HG02642 (cell line): ENCODE measurements around the gene FLOT1.
A peak's percentile ranks its signal among the peaks of the same experiment; 100 is the strongest.
"Not testable (repeated sequence)": the region's sequence is repeated elsewhere in the genome, so short reads cannot be mapped to it uniquely, and the experiment has no call there.

Source experiments
- ATAC-seq: cut with Tn5 transposase; IDR thresholded peaks from one replicate; pipeline ENCODE4 v1.9.1; 2021; ENCODE audit warnings: mild to moderate bottlenecking; ENCODE audit not compliant: unreplicated experiment, poor library complexity

The FLOT1 gene

DNA sequence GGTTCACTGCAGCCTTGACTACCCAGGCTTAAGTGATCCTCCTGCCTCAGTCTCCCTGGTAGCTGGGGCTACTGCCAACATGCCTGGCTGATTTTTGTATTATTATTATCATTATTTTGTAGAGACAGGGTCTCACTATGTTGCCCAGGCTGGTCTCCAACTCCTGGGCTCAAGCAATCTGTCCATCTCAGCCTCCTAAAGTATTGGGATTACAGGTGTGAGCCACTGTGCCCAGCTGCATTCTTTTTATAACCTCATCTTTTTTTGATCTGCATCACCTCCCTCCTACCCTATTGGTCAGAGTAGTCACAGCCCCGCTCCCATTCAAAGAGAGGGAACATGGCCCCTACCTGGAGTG, 25.4 kb upstream of the FLOT1 start:
- ATAC-seq = no peak

DNA sequence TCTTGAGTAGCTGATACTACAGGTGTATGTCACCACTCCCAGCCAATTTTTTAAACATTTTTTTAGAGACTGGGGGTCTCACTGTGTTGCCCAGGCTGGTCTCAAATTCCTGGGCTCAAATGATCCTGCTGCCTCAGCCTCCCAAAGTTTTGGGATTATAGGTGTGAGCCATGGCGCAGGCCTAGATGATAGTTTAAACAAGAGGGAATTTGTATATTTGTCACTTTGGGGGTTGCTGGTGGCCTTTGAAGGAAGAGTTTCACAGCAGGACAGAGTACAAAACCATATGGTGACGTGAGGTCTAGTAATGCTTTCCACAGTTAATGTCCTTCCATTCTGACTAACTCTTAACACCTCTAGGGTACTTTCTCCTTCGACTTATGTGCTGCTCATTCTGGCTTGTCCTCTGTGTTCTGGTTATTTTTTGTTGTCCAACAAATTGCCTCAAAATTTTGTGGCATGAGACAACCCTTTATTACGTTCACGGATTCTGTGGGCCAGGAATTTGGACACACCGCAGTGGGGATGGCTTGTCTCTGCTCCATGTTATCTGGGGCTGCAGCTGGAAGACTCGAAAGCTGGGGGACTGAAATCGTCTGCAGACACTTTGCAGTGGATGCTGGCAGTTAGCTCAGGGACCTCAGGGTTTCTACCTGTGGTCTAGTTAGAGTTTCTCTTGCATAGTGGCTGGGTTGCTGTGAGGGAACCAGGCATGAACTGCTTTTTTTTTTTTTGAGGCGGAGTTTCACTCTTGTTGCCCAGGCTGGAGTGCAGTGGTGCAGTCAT, 24.9 kb upstream of the FLOT1 start:
- peak; percentile 62 for ATAC-seq

DNA sequence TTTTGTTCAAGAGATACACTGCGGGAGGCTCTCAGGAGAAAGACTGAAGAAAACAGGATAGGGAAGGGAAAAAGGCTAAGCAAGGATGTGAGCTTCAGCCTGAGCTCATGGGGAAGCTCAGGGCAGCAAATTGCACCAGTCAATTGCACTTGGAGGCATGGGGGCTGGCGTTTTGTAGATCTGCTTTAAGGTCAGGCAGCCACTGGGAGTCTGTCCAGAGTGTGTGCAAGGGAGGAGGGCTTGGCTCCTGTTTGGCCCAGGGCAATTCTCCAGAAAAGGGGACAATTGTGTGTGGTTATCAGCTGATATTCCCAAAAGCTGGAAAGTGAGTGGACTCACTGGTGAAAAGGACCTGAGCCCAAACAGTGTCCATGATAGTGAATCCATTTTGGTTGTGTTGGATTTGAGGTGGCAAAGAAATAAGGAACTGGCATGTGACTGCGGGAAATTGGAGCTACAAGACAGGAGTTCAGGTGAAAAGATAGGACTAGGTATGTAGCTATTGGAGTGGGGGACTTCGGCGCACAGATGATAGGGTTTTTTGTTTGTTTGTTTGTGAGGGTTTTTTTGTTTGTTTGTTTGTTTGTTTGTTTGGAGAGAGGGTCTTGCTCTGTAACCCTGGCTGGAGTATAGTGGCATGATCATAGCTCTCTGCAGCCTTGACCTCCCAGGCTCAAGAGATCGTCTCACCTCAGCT, 24.1 kb upstream of the FLOT1 start:
- no peak for ATAC-seq

DNA sequence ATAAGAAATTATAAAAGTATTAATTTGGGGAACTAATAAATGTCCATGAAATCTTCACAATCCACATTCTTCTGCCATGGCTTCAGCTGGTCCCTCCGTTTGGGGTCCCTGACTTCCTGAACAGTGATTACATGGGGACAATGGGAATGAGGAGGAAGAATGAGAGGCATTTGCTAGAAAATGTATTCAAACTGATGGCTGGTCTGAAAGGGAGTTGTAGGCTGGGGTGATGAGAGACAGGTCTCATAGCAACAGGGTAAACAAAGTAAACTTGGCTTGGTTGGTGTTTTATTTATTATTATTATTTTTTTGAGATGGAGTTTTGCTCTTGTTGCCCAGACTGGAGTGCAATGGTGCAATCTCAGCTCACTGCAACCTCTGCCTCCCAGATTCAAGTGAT, 23.0 kb upstream of the FLOT1 start:
- ATAC-seq = not testable (repeated sequence)

DNA sequence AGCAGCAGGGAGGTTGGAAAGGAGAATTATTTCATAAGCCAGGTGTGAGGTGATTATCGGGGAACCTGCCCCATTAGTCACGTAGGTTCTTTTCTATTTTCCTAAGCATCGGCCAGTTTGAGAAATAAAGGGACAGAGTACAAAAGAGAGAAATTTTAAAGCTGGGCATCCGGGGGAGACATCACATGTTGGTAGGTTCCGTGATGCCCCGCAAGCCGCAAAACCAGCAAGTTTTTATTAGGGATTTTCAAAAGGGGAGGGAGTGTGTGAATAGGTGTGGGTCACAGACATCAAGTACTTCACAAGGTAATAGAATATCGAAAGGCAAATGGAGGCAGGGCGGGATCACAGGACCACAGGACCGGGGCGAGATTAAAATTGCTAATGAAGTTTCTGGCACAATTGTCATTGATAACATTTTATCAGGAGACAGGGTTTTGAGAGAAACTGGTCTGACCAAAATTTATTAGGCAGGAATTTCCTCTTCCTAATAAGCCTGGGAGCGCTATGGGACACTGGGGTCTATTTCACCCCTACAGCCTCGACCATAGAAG, 22.1 kb upstream of the FLOT1 start:
- not testable (repeated sequence) for ATAC-seq

DNA sequence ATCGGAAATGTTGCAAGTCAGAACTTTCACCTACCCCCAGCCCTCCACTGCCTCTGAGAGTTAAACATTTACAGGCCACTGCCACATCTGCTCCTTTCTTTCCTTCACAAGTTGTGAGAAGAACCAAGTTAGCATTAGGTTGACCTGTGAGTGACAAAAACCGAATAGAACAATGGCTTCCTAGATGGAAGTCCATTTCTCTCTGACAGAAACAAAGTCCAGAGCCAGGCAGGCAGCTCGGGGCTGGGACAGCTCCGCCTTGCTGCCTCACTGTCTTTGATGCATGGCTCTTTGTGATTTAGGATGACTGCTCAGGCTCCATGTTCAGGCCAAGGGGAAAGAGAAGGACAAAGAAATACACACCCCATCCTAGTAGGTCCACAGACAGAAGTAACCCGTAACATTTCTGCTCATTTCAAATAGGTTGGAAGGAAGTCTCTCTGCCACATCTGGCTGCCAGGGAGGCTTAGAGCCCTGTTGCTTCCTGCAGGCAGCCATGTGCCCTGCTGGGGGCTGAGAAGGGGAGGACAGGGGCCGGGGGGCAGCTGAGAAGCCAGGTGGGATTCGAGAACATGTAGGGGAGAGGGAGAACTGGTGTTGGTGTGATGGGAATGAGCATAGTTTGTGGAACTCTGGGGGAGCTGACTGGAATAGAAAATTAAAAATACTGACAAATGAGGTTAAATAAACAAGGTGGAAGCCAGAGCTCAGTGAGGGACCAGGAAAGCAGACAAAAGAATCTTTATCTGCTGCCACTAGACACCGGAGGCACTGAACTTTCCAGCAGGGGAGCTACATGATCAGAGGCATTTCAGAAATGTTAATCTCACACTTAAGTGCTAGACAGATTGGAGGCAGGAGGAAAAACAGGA, 21.4 kb upstream of the FLOT1 start:
- ATAC-seq = peak; percentile 35

DNA sequence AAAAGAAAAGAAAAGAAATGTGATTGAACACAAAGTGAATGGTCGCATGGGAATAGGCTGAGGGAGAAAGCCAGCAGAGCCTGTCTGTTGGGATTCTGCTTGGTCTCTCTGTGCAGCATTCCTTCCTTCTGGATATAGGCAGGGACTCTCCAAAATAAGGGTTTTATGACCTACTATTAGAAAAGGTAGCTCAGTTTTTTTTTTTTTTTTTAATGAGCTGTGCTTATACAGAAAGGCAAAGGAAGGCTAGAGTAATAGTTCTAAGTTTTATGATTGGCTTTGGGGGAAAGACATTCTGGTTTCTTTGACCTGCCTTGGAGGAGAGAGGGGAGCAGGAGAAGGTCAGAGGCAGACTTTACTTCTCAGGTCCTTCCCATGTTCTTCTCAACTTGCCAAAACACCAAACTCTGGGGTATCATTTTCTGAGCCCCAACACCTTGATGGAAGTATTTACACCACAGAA, 20.7 kb upstream of the FLOT1 start:
- no peak for ATAC-seq

DNA sequence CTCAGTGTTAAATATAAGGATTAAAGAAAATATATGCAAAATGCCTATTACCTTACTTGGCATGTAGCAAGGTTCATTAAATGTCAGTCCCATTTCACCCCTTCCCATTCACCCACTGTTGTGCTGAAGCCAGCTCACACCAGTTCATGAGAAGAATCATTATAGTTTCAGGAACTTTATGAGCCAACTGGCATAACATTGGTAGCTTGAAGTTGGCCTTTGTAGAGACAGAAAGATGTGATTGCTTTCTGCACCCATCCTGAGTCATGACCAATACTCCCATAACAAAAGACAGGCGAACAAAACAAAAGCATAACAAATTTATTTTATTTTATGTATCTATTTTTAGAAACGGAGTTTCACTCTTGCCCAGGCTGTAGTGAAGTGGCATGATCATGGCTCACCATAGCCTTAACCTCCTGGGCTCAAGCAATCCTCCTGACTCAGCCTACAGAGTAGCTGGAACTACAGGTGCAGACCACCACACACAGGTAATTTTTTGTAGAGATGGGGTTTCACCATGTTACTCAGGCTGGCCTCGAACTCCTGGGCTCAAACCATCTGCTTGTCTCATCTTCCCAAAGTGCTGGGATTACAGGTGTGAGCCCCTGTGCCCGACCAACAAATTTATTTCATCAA, 19.4 kb upstream of the FLOT1 start:
- no peak for ATAC-seq

DNA sequence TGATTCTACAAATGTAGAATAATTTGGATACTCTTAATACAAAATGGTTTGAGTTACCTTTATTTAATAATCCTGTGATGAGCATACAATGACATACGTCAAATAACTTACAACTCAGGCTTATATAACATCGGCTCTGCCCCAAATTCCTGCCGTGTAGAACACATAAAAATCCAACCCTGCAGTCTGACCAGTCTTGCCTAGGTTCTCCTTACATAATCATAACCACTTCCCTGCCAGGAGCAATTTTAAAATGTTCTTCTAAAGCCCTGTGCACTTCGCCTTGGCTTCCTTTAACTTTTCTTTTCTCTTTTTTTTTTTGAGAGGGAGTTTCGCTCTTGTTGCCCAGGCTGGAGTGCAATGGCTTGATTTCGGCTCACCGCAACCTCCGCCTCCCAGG, 18.1 kb upstream of the FLOT1 start:
- ATAC-seq = no peak

DNA sequence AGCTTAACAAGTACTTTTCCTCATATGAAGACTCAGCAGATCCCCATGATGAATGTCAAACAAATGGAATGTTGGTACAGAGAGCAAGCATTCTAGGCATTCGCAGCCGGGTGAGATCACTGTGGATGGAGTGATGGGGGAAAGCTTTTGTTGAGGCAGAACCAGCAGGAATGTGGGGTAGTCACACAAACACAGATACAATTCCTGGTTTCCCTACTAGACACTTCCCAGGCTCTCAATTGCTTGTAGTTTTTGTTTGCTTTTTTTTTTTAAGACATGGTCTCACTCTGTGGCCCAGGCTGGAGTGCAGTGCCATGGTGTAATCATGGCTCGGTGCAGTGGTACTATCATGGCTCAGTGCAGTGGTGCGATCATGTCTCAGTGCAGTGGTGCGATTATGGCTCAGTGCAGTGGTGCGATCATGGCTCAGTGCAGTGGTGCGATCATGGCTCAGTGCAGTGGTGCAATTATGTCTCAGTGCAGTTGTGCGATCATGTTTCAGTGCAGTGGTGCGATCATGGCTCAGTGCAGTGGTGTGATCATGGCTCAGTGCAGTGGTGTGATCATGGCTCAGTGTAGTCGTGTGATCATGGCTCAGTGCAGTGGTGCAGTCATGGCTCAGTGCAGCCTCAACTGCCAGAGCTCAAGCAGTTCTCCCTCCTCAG, 17.2 kb upstream of the FLOT1 start:
- ATAC-seq = no peak

DNA sequence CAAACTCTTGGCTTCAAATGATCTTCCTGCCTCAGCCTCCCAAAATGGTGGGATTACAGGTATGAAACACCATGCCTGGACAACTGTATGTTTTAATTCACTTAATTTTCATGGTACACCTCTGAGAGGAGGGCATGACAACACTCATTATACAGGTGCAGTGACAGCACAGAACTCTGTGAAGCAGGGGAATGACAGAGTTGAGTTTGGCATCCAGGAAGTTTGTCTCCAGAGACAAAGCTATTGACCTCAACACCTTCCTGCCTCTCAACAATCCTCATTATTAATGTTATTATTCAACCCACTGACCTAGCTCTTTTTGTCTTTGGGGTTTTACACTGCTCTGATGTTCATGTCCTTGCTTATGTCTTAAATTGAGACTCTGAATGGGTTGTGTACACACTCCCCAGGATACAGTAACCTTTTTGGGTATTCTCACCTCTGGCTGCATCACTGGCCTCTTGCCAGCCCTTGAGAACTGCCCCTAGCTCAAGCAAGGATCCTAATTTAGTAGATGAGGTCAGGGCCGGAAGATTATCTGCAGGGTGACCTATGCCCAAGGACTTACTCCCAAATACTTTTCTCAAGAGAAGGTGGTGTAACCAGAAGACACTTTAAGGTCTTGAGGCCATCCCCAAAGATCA, 14.9 kb upstream of the FLOT1 start:
- no peak for ATAC-seq

DNA sequence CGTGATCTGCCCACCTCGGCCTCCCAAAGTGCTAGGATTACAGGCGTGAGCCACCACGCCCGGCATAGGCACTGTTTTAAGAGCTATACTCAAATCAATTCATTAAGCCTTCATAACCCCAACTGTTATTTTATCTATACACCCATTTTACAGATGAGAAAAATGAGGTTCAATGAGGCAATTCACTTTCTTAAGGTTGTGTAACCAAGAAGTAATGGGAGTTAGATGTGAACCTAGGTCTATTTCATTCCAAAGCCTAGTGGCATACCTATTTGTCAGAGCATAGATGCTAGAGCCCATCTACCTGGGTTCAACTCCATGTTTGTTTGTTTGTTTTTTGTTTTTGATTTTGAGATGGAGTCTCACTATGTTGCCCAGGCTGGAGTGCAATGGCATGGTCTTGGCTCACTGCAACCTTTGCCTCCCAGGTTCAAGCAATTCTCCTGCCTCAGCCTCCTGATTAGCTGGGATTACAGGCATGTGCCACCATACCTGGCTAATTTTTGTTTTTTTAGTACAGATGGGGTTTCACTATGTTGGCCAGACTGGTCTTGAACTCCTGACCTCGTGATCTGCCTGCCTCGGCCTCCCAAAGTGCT, 14.0 kb upstream of the FLOT1 start:
- not testable (repeated sequence) for ATAC-seq

DNA sequence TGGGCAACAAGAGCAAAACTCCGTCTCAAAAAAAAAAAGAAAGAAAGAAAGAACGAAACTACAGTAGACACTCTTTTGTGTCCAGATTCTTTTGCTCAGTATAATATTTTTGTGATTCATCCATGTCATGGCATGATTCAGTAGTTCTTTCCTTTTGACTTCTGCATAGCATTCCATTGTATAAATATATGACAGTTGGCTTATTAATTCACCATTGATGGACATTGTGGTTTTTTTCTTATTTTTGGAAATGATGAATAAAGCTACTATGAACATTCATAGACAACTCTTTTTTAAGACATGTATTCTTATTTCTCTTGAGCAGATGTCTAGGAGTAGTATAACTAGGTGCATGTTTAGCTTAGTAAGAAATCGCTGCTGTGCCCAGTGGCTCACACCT, 12.1 kb upstream of the FLOT1 start:
- ATAC-seq = no peak

DNA sequence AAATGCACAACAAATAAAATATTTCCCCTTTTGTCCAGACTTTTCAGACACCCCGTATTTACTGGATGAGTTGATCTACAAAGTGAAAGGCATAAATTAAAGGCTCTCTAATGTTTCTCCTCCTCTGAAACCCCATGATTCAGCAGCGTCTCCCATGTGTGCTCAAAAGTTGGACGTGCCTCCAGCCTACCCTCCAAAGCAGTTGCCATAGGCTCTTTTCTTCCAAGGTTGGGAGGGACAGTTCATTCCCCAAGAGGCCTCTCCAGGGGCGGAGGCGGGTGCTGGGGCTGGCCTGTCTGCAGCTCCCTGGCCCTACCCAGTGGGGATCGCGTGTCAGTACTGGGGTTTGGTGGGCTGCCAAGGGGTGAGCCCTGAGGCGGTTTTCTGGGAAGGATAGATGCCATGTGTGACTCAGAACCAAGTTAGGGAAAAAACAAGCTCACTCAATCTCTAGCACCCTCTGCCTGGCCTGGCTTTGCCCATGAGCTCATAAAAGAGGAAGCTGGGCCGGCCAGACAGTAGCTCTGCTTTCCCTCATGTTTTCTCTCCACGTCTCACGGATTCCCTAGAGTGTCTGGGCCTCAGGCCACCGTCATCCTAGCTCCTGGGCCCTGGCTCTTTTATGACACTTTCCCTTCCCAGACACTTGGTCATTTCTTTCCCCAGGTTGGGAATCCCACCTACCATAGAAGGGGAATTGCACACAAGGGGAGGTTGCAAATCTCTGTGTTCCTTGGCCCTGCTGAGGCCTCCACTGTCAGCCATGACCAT, 9.9 kb upstream of the FLOT1 start:
- no peak for ATAC-seq

DNA sequence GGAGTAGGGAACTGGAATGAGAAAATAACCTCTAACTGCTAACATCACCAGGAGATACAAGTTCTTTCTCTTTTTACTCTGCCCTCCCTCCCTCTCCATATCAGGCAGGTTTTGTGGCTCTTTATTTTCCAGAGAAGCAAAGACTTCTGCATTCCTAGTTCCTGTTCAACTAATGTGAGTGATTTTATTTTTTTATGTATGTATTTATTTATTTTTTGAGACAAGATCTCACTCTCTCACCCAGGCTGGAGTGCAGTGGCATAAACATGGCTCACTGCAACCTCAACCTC, 7.8 kb upstream of the FLOT1 start:
- ATAC-seq = no peak

DNA sequence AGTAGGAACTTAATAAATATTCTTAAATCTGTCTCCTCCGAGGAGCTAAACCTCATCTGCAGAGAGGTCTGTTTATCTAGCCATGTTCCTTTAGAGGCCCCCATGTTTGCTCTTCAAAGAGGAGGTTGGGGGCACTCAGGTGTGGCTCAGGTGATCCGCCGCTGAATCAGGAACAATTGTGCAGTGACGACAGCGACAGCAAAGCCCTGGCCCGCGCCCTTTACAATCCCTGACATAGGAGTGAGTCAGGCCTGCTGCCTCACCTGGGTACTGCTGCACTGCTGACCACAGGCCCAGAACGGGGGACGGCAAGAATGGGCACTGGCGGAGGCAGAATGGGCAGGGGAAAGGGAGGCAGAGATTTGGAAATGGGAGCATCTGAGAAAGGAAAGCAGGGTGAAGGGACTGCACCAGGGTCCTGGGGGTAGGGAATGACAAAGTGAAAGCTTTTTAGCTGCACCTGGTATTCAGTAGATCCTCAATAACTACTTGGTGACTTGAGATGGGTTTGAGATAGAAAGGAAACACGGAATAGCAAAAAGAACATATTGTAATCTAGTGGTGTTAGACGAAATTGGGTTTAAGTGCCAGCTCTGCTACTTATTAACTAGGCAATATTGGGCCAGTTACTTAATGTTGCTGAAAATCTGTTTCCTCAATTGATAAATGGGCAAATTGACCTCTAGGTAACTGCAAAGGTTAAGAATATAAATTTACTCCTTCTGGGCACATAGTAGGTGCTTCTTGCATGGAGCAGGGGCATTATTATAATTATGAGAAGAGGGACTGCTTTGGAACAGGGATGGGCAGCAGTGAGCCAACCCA, 7.3 kb upstream of the FLOT1 start:
- no peak for ATAC-seq

DNA sequence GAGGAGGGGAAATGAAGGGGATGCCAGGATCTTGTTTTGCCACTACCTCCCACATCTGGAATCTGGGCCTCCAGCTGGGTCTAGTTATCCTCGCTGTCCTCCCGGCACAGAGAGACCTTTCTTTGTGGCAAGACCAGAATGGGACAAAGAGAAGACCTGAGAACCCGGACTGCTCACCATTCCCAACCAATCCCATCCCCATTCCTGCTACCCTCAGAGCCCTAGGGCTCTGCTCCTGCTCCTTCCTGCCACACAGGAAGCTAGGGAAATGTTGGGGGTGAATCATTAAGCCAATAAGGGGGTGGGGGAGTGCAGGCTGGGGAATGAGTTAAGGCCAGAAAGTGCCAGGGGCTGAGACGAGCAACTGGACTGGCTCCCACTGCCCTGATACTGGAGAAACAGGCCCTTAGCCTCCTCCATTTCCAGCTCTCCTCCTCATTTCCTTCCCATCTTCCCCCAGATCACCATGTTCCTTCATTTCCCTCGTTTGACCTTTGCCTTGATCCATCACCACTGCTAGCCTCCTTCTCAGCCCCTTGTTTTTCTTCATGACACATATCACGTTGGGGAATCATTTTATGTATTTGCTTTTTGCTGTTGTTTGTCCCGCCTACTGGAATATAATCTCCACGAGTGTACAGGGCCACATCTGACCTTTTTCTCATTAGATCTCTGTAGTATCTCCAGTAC, 6.5 kb upstream of the FLOT1 start:
- no peak for ATAC-seq
